Anterior cingulate cortex (tissue), 58 donors: Measurements from ENCODE around the gene LARGE2.

Experiments
- DNase-seq, 58 donors: peaks; one replicate each; lab custom pipeline; 2025; lab: John Stamatoyannopoulos, UW

LARGE2 gene

GRCh38 chr11:45926536-45927331 lies 4.3 kb downstream of the LARGE2 start:
- no peak for DNase-seq

DNA sequence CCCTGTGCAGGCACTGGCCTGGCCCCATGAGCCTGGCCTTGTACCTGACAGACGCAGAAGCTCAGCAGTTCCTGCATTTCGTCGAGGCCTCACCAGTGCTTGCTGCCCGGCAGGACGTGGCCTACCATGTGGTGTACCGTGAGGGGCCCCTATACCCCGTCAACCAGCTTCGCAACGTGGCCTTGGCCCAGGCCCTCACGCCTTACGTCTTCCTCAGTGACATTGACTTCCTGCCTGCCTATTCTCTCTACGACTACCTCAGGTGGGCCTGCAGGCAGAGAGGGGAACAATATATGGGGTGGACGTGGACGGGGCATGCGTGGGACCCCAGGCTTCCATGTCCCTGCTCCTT lies 4.9 kb downstream of the LARGE2 start:
- no peak for DNase-seq

DNA sequence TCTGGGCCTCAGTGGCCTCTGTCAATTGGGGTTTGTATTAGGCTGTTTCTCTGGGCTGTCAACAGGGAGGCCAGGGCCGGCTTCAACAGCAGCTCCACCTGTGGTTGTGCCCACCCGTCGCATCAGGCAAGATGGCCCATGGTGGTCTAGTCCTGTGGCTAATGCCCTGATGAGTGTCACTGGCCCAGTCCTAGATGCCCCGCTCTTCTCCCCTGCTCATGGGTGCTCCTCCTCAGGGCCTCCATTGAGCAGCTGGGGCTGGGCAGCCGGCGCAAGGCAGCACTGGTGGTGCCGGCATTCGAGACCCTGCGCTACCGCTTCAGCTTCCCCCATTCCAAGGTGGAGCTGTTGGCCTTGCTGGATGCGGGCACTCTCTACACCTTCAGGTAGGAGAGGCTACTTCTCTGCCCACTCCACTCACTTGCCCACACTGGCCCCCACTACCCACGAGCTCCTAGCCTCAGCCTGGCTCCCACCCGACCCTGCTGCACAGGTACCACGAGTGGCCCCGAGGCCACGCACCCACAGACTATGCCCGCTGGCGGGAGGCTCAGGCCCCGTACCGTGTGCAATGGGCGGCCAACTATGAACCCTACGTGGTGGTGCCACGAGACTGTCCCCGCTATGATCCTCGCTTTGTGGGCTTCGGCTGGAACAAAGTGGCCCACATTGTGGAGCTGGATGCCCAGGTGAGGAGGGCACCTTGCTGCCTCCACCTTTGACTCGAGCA lies 5.4 kb downstream of the LARGE2 start:
- DNase-seq = no peak

GRCh38 chr11:45928535-45929215 lies 6.2 kb downstream of the LARGE2 start:
- no peak for DNase-seq

- no peak for DNase-seq
These were observed 7.1 kb downstream of the LARGE2 start for GRCh38 chr11:45929486-45930030.

- peak in 10 of 58 donors; percentile 17 to 54 (median 36) for DNase-seq
These were observed 7.8 kb downstream of the LARGE2 start for GRCh38 chr11:45930031-45930794.

DNA sequence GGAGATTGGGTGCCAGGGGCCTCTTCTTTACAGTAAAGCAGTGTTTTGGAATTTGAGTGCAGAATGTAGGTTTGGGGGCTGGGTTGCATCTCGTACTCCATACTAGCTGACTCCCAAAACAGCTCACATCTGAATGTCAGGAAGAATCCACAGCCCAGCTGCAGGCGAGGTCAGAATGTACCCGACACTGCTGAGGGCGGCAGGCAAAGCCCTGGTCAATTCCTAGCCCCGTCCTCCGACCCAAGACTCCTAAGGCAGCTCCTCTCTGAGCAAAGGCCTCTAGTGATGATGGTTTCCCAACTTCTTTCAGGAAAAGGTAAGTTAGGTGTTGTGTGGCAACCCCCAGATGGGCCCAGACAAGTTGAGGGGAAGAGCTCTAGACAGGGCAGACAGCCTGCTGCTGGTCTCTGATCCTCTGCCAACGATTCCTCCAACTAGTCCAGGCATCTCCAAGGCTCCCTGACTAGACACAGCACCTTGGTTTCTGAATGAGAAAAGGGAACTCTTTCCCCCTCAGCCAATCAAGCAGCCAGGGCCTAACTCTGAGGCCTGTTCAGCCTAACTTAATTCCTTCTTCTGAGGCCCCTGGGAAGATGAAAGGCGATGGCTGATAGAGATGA lies 8.6 kb downstream of the LARGE2 start:
- no peak for DNase-seq

- DNase-seq = no peak
These were observed 9.3 kb downstream of the LARGE2 start for GRCh38 chr11:45931739-45932138.

GRCh38 chr11:45932217-45932616 lies 9.8 kb downstream of the LARGE2 start:
- DNase-seq = no peak

GRCh38 chr11:45933131-45933831 lies 10.8 kb downstream of the LARGE2 start:
- peak in 5 of 58 donors; percentile 11 to 40 (median 31) for DNase-seq

DNA sequence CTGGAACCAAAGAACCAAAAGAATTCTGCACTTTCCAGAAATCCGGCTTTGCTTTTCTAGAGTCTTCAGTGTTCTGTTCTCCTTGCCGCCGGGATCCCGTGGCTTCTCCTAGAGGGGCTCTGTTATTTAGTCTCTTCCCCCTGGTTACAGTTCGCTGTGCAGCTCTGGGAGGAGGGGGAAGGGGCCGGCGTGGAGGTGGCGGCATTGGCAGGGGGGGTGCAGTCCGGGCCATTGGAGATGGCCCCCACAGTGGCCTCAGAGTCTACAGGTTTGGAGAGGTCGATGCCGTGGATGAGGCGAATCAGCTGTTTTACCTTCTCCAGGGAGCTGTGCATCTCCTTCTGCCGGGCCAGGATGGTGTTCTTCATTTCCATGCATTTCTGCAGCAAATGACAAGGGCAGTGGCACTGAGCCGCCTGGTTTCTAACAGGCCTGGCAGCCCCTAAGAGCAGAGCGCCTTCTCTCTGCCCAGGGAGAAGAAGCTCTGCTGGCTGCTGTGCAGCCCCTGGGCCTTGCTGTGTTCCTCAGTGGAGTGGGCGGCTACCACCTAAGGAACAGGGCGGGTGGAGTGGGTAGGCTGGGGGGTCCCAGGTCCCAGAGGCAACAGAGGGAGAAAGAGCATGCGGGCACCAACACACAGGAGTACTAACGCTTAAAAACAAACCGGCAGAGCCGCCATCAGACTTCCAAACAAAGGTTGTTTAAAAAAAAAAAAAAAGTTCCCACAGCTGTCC lies 11.6 kb downstream of the LARGE2 start:
- DNase-seq = no peak

DNA sequence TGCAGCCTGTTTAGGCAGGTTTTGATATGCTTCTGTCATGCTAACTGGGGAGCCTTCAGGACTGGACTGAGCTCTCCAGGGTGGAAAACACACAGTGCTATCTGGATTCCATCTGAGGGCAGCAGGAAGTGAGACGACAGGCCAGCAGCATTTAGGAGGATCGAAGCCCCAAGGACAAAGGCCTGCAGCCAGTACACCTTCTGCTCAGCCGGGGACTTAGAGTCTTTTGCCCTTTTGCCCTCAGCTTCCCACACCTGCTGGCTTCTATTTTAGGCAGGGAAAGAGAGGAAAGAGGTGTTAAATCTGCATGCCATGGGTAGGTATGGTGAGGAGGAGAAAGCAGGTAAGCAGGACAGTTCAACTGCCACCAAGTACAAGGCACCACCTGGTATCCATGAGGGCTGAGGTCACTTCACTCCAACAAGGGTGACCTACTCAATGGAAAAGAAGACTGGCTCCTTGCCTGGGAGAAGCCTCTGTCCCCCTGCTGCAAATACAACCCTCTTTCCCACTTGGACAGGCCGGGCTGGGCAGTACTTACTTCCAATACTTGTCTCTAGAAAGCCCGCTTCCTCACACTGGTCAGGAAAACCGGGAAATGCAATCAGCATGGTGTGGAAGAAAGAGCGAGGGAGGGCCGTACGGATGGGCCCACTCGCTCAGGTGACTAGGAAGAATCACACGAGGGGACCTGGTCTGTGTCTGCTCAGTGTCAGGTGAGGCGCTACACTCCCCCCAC lies 12.3 kb downstream of the LARGE2 start:
- DNase-seq = no peak

DNA sequence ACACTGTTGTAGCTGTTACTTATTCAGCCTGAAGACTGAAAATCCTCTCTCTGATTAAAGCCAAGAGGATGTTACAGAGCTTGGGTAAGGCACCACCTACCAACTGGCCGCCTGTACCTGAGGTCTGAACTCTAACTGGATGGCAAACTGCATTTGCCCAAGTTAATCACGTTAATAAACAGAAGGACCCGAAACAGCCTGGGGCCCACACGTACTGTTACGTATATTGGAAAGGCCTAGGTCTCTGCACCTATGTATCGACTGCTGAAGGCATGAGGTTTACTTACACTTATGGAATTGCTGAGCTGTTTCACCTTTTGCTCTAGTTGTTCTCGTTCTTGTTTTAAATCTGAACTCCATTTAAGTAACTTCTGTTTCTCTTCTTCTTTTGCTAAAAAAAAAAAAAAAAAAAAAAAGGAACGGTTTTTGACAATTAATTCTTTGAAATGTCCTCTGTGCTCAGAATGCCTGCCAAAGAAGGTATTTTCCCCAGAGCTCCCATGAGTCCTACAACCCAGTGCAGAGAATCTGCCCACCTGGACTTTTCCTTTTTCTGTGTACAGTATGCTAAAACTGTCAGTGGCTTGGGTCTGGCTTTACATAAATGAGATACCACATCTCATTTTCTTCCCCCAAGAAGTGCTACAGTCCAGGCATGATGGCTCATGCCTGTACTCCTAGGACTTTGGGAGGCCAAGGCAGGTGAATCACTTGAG lies 13.1 kb downstream of the LARGE2 start:
- DNase-seq = no peak

GRCh38 chr11:45936511-45937054 lies 14.1 kb downstream of the LARGE2 start:
- DNase-seq = no peak

DNA sequence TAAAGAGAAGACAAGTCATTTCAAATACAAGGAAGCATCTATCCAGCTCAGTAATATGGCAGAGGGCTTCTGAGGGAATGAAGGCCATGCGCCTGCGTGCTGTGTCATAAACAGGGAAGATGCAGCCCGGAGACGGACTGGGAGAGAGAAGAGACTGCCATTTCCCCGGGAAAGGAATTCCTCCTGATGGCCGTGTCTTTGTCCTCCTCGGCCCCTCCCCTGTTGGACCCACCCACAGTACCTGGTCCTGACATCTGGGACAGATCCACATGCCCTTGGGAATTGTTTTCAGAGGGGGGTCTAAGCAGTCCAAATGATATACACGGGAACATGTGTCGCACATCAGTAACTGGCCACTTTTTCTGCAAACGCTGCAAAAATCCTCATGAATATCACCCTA lies 15.5 kb downstream of the LARGE2 start:
- no peak for DNase-seq

- no peak for DNase-seq
These were observed 17.4 kb downstream of the LARGE2 start for GRCh38 chr11:45939836-45940235.

GRCh38 chr11:45941285-45941684 lies 18.8 kb downstream of the LARGE2 start:
- no peak for DNase-seq
